Osteocyte (in vitro differentiated cells): ENCODE data around the gene SPCS2. TPM values are rescaled to one million over a fixed set of nuclear protein-coding genes. Genes with fewer than 3 reads are reported as not detected.
"Not testable (repeated sequence)": the region's sequence is repeated elsewhere in the genome, so short reads cannot be mapped to it uniquely, and the experiment has no call there.

Experiments used
- DNase-seq: peaks from one replicate; pipeline ENCODE4 v3.0.0; 2021; ENCODE audit warnings: mixed read lengths; ENCODE audit not compliant: unreplicated experiment; ENCODE audit errors: extremely low spot score
- H3K27ac Mint-ChIP-seq: one replicate; pipeline ENCODE4 v1.8.0; 2021; ENCODE audit warnings: mild to moderate bottlenecking, mixed read lengths; ENCODE audit not compliant: unreplicated experiment
- H3K27me3 Mint-ChIP-seq: one replicate; pipeline ENCODE4 v1.8.0; 2021; ENCODE audit warnings: mixed read lengths; ENCODE audit not compliant: unreplicated experiment
- H3K36me3 Mint-ChIP-seq: one replicate; pipeline ENCODE4 v1.8.0; 2021; ENCODE audit warnings: mixed read lengths; ENCODE audit not compliant: unreplicated experiment
- H3K4me1 Mint-ChIP-seq: one replicate; pipeline ENCODE4 v1.8.0; 2021; ENCODE audit warnings: mixed read lengths; ENCODE audit not compliant: unreplicated experiment
- H3K4me3 Mint-ChIP-seq: one replicate; pipeline ENCODE4 v1.8.0; 2021; ENCODE audit warnings: mild to moderate bottlenecking, moderate library complexity, mixed read lengths; ENCODE audit not compliant: unreplicated experiment
- H3K9me3 Mint-ChIP-seq: one replicate; pipeline ENCODE4 v1.8.0; 2021; ENCODE audit warnings: mixed read lengths; ENCODE audit not compliant: unreplicated experiment
- total RNA-seq: library from RNA; stranded (reverse); gene quantifications from 2 replicates; pipeline ENCODE4 v1.2.1, GENCODE V29; 2021
- TF ChIP-seq, protein P1 (sequence below): fragments of 200-600 bp; sonication (generic); IDR thresholded peaks from 2 replicates; pipeline ENCODE4 v1.5.0; 2021; ENCODE audit warnings: antibody characterized with exemption, mild to moderate bottlenecking, moderate library complexity

Gene SPCS2
- total RNA-seq, 1 donor from 2014 or later, result 153 TPM

- H3K27ac Mint-ChIP-seq, result no peak overlapping the region
- DNase-seq, result no peak
- H3K4me3 Mint-ChIP-seq, result no peak overlapping the region
- no peaks in the 10 kb centered on the region for H3K4me1 Mint-ChIP-seq
- H3K36me3 Mint-ChIP-seq, result peaks cover 26% of the 10 kb centered on the region
- H3K9me3 Mint-ChIP-seq, result no peaks in the 10 kb centered on the region
- TF ChIP-seq, protein P1, sequence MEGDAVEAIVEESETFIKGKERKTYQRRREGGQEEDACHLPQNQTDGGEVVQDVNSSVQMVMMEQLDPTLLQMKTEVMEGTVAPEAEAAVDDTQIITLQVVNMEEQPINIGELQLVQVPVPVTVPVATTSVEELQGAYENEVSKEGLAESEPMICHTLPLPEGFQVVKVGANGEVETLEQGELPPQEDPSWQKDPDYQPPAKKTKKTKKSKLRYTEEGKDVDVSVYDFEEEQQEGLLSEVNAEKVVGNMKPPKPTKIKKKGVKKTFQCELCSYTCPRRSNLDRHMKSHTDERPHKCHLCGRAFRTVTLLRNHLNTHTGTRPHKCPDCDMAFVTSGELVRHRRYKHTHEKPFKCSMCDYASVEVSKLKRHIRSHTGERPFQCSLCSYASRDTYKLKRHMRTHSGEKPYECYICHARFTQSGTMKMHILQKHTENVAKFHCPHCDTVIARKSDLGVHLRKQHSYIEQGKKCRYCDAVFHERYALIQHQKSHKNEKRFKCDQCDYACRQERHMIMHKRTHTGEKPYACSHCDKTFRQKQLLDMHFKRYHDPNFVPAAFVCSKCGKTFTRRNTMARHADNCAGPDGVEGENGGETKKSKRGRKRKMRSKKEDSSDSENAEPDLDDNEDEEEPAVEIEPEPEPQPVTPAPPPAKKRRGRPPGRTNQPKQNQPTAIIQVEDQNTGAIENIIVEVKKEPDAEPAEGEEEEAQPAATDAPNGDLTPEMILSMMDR, result no peak
- no peaks in the 10 kb centered on the region for H3K27me3 Mint-ChIP-seq
These were observed 55.1 kb downstream of the SPCS2 start for GRCh38 chr11:75004215-75004614.

DNA sequence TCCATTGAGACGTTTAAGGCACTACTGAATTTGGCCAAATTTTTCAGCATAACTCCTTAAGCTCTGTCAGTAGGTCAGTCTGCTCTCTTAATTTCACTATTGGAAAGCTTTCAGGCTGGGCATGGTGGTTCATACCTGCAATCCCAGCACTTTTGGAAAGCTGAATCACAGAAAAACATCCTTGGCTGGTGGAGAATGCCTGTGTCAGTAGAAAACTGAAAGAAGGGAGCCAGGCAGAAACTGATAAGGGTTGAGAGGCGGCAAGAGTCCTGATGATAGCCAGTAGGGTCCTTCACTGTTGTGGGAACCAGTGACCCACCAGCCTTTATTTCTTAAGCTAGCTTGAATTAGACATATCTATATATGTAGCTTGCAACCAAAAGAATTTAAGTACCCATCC, 62.3 kb downstream of the SPCS2 start:
- H3K4me1 Mint-ChIP-seq, result no peaks in the 10 kb centered on the region
- no peak overlapping the region for H3K27ac Mint-ChIP-seq
- no peak for DNase-seq
- H3K36me3 Mint-ChIP-seq, result peaks cover 17% of the 10 kb centered on the region
- no peaks in the 10 kb centered on the region for H3K9me3 Mint-ChIP-seq
- no peaks in the 10 kb centered on the region for H3K27me3 Mint-ChIP-seq
- TF ChIP-seq, protein P1, result no peak
- H3K4me3 Mint-ChIP-seq, result no peak overlapping the region

DNA sequence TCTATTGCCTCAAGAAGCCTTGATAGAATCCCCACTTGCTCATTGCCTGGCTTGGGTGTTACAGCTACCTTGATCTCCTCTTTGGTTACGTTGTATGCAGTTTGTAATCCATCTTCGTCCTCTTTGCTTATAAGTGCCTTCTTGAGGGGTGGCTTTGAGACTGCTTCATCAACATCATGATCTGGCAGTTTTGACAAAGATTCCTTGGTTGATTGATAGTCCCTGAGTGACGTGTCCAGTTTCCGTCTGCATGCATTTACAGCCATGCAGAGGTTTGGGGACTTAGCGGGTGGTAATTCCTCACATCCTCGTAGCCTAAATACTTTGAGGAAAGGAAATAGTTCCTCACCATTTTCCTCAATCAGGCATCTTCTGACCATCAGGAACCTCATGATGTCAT, 62.8 kb downstream of the SPCS2 start:
- no peak overlapping the region for H3K4me3 Mint-ChIP-seq
- peaks cover 15% of the 10 kb centered on the region for H3K36me3 Mint-ChIP-seq
- no peaks in the 10 kb centered on the region for H3K27me3 Mint-ChIP-seq
- H3K4me1 Mint-ChIP-seq, result no peaks in the 10 kb centered on the region
- TF ChIP-seq, protein P1, result no peak
- H3K27ac Mint-ChIP-seq, result no peak overlapping the region
- H3K9me3 Mint-ChIP-seq, result no peaks in the 10 kb centered on the region
- no peak for DNase-seq

- peaks cover 8% of the 10 kb centered on the region for H3K36me3 Mint-ChIP-seq
- no peaks in the 10 kb centered on the region for H3K9me3 Mint-ChIP-seq
- no peak for DNase-seq
- H3K4me3 Mint-ChIP-seq, result no peak overlapping the region
- no peaks in the 10 kb centered on the region for H3K4me1 Mint-ChIP-seq
- no peaks in the 10 kb centered on the region for H3K27me3 Mint-ChIP-seq
- H3K27ac Mint-ChIP-seq, result no peak overlapping the region
- TF ChIP-seq, protein P1, result no peak
These were observed 64.0 kb downstream of the SPCS2 start for GRCh38 chr11:75013051-75013450.

GRCh38 chr11:75014129-75014528, 65.1 kb downstream of the SPCS2 start:
- no peak overlapping the region for H3K4me3 Mint-ChIP-seq
- H3K9me3 Mint-ChIP-seq, result peaks cover 6% of the 10 kb centered on the region
- TF ChIP-seq, protein P1, result no peak
- peaks cover 10% of the 10 kb centered on the region for H3K36me3 Mint-ChIP-seq
- H3K4me1 Mint-ChIP-seq, result no peaks in the 10 kb centered on the region
- H3K27me3 Mint-ChIP-seq, result no peaks in the 10 kb centered on the region
- no peak for DNase-seq
- no peak overlapping the region for H3K27ac Mint-ChIP-seq

- not testable (repeated sequence) for H3K27me3 Mint-ChIP-seq, H3K4me1 Mint-ChIP-seq, H3K9me3 Mint-ChIP-seq, H3K4me3 Mint-ChIP-seq, H3K27ac Mint-ChIP-seq, H3K36me3 Mint-ChIP-seq
- DNase-seq, result peak; percentile 54
These were observed 70.1 kb downstream of the SPCS2 start for GRCh38 chr11:75019200-75019599.

DNA sequence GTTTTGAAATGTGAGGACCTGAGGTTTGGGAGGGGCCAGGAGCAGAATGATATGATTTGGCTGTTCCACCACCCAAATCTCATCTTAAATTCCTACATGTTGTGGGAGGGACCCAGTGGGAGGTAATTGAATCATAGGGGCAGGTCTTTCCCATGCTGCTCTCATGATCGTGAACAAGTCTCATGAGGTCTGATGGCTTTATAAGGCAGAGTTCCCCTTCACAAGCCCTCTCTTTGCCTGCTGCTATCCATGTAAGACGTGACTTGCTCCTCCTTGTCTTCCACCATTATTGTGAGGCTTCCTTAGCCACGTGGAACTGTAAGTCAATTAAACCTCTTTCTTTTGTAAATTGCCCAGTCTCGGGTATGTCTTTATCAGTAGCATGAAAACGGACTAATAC, 71.3 kb downstream of the SPCS2 start:
- H3K9me3 Mint-ChIP-seq, H3K27ac Mint-ChIP-seq, H3K4me1 Mint-ChIP-seq, H3K36me3 Mint-ChIP-seq, H3K27me3 Mint-ChIP-seq, H3K4me3 Mint-ChIP-seq: not testable (repeated sequence)
- DNase-seq, result peak; percentile 10
